Natural killer cell (primary cell): ENCODE measurements around the gene C11orf71. TPM values are rescaled to one million over a fixed set of nuclear protein-coding genes. Genes with fewer than 3 reads are reported as not detected.

Experiments used
- ATAC-seq, 3 donors: fragments of 150-1000 bp in 2 of 3; fragments of 200-7000 bp in 1 of 3; cut with Tn5 transposase; 1 replicate in 1 of 3; 2 replicates in 2 of 3; pipeline ENCODE4 v1.10.0; 2021; ENCODE audit warnings: mild to moderate bottlenecking in 2 of 3, moderate library complexity in 2 of 3
- DNase-seq, 2 donors: peaks; one replicate each; pipeline versions ENCODE4 v3.0.0 to v3.0.0-alpha.2; 2013 to 2021; ENCODE audit warnings: mixed read lengths in 1 of 2
- H3K27ac ChIP-seq: one replicate; pipeline ENCODE4 v1.5.1; 2013; ENCODE audit warnings: mild to moderate bottlenecking, low read length
- H3K27me3 ChIP-seq: one replicate; pipeline ENCODE4 v1.6.1; 2013; ENCODE audit warnings: low read length; ENCODE audit not compliant: control insufficient read depth, insufficient read depth
- H3K36me3 ChIP-seq: one replicate; pipeline ENCODE4 v1.6.1; 2013; ENCODE audit warnings: low read length; ENCODE audit not compliant: control insufficient read depth, insufficient read depth
- H3K4me1 ChIP-seq: one replicate; pipeline ENCODE4 v1.6.1; 2013; ENCODE audit warnings: low read length; ENCODE audit not compliant: control insufficient read depth, insufficient read depth
- H3K4me3 ChIP-seq: one replicate; pipeline ENCODE4 v1.5.1; 2013; ENCODE audit warnings: low read length
- H3K9me3 ChIP-seq: one replicate; pipeline ENCODE4 v1.6.1; 2013; ENCODE audit warnings: low read length; ENCODE audit not compliant: control insufficient read depth, insufficient read depth
- H3K27ac Mint-ChIP-seq, 2 donors: one replicate each; pipeline ENCODE4 v1.8.0; 2022; ENCODE audit warnings: mild to moderate bottlenecking in 2 of 2, mixed read lengths in 2 of 2, moderate library complexity in 1 of 2
- H3K27me3 Mint-ChIP-seq, 2 donors: one replicate each; pipeline ENCODE4 v1.8.0; 2022; ENCODE audit warnings: low read depth in 2 of 2, mixed read lengths in 2 of 2
- H3K36me3 Mint-ChIP-seq: one replicate; pipeline ENCODE4 v1.8.0; 2022; ENCODE audit warnings: mixed read lengths
- H3K4me1 Mint-ChIP-seq, 2 donors: one replicate each; pipeline ENCODE4 v1.8.0; 2022; ENCODE audit warnings: mixed read lengths in 2 of 2
- H3K4me3 Mint-ChIP-seq: one replicate; pipeline ENCODE4 v1.8.0; 2022; ENCODE audit warnings: mild to moderate bottlenecking, moderate library complexity, mixed read lengths
- H3K9me3 Mint-ChIP-seq, 2 donors: one replicate each; pipeline ENCODE4 v1.8.0; 2022; ENCODE audit warnings: mixed read lengths in 2 of 2
- WGBS: methylation state at CpG from one replicate; pipeline ENCODE4 v1.1.7; 2013; ENCODE audit warnings: missing lambda C conversion rate; ENCODE audit not compliant: insufficient coverage; 5-methylcytosine and 5-hydroxymethylcytosine counted together
- intact Hi-C: fragments of 100-400 bp; cut with micrococcal nuclease; formaldehyde crosslinking; loops from one replicate; pipeline ENCODE4 v1.14.2; 2022
- total RNA-seq, 4 donors: library from RNA; stranded (reverse); fragments of 120-200 nt in 1 of 4; gene quantifications; one replicate each; pipeline versions ENCODE4 v1.2.3 to v1.2.4, GENCODE V29; 2013 to 2022
- TF ChIP-seq, protein P1 (sequence below): fragments of 200-600 bp; IDR thresholded peaks from one replicate; pipeline ENCODE4 v1.8.0; 2022; ENCODE audit warnings: antibody characterized with exemption

C11orf71 gene
- total RNA-seq, 3 donors from 2014 or later (not counting 1 experiment from before 2014, with no cell fraction given), result 11.3 to 13.1 (median 11.5) TPM

DNA sequence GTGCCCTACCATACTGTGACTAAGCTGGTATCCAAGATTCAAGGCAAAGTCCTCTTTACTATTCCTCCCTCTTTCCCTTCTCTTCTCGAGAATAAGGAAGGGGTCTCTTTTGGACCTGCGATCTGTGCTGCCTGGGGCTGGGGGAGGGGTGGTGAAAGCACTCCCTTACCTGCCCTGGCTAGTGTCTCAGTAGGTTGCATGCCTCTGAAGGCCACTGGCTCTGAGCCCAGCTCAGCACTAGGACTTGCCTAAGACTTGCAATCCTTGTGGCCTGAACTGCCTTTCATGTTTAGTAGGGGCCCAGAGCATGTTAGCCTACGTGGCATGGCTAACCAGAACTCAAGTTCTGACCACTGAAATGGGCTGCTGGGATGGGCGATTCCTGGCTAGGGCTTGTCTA lies 26.0 kb upstream of the C11orf71 start:
- intact Hi-C loops, result no loop called here

DNA sequence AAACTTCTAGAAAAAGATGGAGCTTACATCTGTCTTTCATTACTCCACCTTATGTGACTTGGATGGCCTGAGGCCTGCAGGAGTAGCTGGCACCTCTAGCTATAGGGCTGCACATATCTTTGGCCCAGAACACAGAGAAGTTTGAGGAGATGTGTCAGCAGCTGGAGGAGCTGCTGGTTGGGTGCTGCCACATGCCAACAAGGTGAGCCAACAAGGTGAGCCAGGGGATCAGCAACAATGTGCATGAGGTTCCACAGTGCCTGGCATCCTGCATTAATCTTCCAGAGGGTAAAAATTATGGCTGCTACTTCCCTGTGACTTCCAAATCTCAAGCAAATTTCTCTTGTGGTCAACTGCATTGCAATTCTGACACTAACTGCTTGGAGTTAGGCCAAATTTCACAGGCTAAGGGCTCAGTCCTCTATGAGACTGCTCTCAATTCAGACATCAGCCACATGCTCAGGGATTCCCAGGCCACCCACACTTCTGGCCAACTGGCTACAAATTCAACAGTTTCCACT lies 16.2 kb upstream of the C11orf71 start:
- H3K4me3 ChIP-seq, result no peak overlapping the region
- Mint-ChIP-seq H3K9me3 (no peaks in the 10 kb centered on the region), H3K27me3 (no peaks in the 10 kb centered on the region), H3K4me1 (no peaks in the 10 kb centered on the region), H3K27ac (no peak overlapping the region), H3K4me3 (no peak overlapping the region), H3K36me3 (no peaks in the 10 kb centered on the region)
- no peaks in the 10 kb centered on the region for H3K27me3 ChIP-seq
- peaks cover 3% of the 10 kb centered on the region for H3K36me3 ChIP-seq
- TF ChIP-seq, protein P1, sequence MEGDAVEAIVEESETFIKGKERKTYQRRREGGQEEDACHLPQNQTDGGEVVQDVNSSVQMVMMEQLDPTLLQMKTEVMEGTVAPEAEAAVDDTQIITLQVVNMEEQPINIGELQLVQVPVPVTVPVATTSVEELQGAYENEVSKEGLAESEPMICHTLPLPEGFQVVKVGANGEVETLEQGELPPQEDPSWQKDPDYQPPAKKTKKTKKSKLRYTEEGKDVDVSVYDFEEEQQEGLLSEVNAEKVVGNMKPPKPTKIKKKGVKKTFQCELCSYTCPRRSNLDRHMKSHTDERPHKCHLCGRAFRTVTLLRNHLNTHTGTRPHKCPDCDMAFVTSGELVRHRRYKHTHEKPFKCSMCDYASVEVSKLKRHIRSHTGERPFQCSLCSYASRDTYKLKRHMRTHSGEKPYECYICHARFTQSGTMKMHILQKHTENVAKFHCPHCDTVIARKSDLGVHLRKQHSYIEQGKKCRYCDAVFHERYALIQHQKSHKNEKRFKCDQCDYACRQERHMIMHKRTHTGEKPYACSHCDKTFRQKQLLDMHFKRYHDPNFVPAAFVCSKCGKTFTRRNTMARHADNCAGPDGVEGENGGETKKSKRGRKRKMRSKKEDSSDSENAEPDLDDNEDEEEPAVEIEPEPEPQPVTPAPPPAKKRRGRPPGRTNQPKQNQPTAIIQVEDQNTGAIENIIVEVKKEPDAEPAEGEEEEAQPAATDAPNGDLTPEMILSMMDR, result no peak
- no peaks in the 10 kb centered on the region for H3K4me1 ChIP-seq
- H3K9me3 ChIP-seq, result no peaks in the 10 kb centered on the region
- intact Hi-C loops, result no loop called here
- H3K27ac ChIP-seq, result no peak overlapping the region
- DNase-seq (no peak), ATAC-seq (no peak)

More for the DNA sequence above, 26.0 kb upstream of the C11orf71 start:
- Mint-ChIP-seq H3K27ac (no peak overlapping the region), H3K4me3 (no peak overlapping the region), H3K27me3 (no peaks in the 10 kb centered on the region), H3K4me1 (no peaks in the 10 kb centered on the region), H3K9me3 (peaks cover 0 to 2% of the 10 kb centered on the region in 2 donors), H3K36me3 (peaks cover 16% of the 10 kb centered on the region)
- 94% methylated on average over 3 of the region's 4 CpGs for WGBS
- Histone ChIP-seq H3K36me3 (no peaks in the 10 kb centered on the region), H3K4me3 (no peak overlapping the region), H3K27me3 (no peaks in the 10 kb centered on the region), H3K9me3 (no peaks in the 10 kb centered on the region), H3K4me1 (no peaks in the 10 kb centered on the region), H3K27ac (no peak overlapping the region)
- no peak for ATAC-seq
- no peak for DNase-seq
- TF ChIP-seq, protein P1, result no peak

DNA sequence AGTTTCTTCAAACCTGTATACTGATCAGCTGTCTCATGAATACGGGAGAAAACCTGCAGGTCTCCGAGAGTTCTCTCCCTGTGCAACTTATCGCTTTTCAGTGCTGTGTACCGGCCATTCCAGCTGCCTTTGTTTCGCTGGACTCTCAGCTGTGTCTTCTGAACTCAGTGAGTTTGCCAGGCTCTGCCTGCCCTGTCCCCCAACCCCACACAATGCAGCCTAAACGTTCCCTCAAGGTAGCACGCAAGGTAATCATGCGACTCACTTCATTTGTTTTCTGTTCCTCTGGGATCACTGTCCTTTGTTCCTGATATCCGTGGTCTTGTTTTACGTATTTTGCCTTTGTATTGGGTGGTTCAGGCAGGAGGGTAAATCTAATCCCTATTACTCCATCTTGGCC lies 13.6 kb upstream of the C11orf71 start:
- DNase-seq, result no peak
- Mint-ChIP-seq H3K27ac (no peak overlapping the region), H3K4me3 (no peak overlapping the region), H3K27me3 (no peaks in the 10 kb centered on the region), H3K36me3 (no peaks in the 10 kb centered on the region), H3K9me3 (no peaks in the 10 kb centered on the region), H3K4me1 (peaks cover 0 to 4% of the 10 kb centered on the region in 2 donors)
- no peak for ATAC-seq
- no peak overlapping the region for H3K27ac ChIP-seq
- no peaks in the 10 kb centered on the region for H3K27me3 ChIP-seq
- H3K4me3 ChIP-seq, result no peak overlapping the region
- H3K4me1 ChIP-seq, result no peaks in the 10 kb centered on the region
- H3K36me3 ChIP-seq, result peaks cover 19% of the 10 kb centered on the region
- 98% methylated on average over 8 of the region's 10 CpGs for WGBS
- TF ChIP-seq, protein P1, result no peak
- intact Hi-C loops, result no loop called here
- no peaks in the 10 kb centered on the region for H3K9me3 ChIP-seq

DNA sequence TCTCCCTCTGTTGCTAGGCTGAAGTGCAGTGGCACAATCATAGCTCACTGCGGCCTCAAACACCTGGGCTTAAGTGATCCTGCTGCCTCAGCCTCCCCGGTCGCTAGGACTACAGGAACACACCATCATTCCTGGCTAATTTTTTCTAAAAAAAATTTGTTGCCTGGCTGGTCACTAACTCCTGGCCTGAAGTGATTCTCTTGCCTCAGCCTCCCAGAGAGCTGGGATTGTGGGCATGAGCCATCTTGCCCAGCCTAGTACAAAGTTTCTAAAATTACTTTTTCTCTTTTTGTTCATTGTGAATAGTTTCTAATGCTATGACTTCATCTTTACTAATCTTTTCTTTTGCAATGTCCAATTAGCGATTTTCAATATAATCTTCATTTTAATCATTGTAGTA lies 12.6 kb upstream of the C11orf71 start:
- peaks cover 27% of the 10 kb centered on the region for H3K36me3 ChIP-seq

More for the DNA sequence above, 12.6 kb upstream of the C11orf71 start:
- Histone ChIP-seq H3K4me3 (no peak overlapping the region), H3K4me1 (no peaks in the 10 kb centered on the region), H3K27me3 (no peaks in the 10 kb centered on the region), H3K27ac (no peak overlapping the region), H3K9me3 (no peaks in the 10 kb centered on the region)
- 98% methylated on average over 3 of the region's 4 CpGs for WGBS
- Mint-ChIP-seq H3K4me1 (peaks cover 0 to 4% of the 10 kb centered on the region in 2 donors), H3K4me3 (no peak overlapping the region), H3K27me3 (no peaks in the 10 kb centered on the region), H3K27ac (no peak overlapping the region), H3K36me3 (no peaks in the 10 kb centered on the region), H3K9me3 (no peaks in the 10 kb centered on the region)
- DNase-seq (no peak), ATAC-seq (no peak)
- intact Hi-C loops, result no loop called here
- TF ChIP-seq, protein P1, result no peak
